Measurements from ENCODE around the gene PPP1R27. TPM values are rescaled to one million over a fixed set of nuclear protein-coding genes. Genes with fewer than 3 reads are reported as not detected.

Gene PPP1R27
- total and polyA plus RNA-seq, 2 donors (not counting 3 experiments of a cell fraction or from before 2014, with no cell fraction given), result not detected

DNA sequence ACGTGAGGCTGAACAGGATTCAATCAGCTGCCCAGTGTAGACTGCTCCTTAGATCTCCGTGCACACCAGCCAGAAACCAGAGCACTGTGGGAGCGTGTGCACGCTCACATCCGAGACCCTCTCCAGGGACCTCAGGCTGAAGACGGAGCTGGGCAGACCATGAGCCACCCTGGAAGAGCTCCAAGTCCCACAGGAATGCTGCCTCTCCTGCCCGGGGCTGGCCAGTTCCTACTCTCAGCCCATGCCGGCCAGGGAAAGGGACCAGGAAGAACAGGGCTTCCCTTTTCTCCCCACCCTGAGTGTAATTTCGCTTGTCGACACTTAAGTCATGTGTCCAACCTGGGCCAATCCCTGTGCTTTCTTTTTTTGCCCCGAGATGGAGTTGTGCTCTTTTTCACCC is 49.7 kb upstream of the PPP1R27 start:
- Histone ChIP-seq H3K79me2 (ENCODE audit: control insufficient read depth, insufficient read depth, low read length) (peaks cover 28% of the 10 kb centered on the region), H3K4me3 (replicated peaks in 1 of 3; ENCODE audit: insufficient read depth in 1 of 3, low read depth in 1 of 3, low read length in 3 of 3) (no peak overlapping the region), H2AFZ (ENCODE audit: low read depth, low read length) (no peak overlapping the region), H3K27ac (ENCODE audit: insufficient read depth, low read depth, low read length) (no peak overlapping the region), H3K4me1 (ENCODE audit: control insufficient read depth, extremely low read depth, insufficient read depth, low read length) (peaks cover under 1% of the 10 kb centered on the region), H3K9ac (replicated peaks; ENCODE audit: extremely low read depth, insufficient read depth, low read length) (no peak overlapping the region), H3K36me3 (ENCODE audit: control insufficient read depth in 2 of 2, extremely low read depth in 1 of 2, insufficient read depth in 2 of 2, low read length in 2 of 2) (peaks cover 24 to 38% of the 10 kb centered on the region in 2 experiments), H3K27me3 (ENCODE audit: control insufficient read depth in 2 of 2, insufficient read depth in 2 of 2, low read length in 2 of 2) (no peaks in the 10 kb centered on the region), H3K4me2 (ENCODE audit: insufficient read depth, low read length) (no peak overlapping the region), H3K9me1 (replicated peaks; ENCODE audit: control insufficient read depth, extremely low read depth, insufficient read depth, low read length) (no peaks in the 10 kb centered on the region), H4K20me1 (replicated peaks; ENCODE audit: control insufficient read depth, extremely low read depth, insufficient read depth, low read length) (no peaks in the 10 kb centered on the region), H3K9me3 (replicated peaks; ENCODE audit: control insufficient read depth, insufficient read depth, low read length) (no peaks in the 10 kb centered on the region)
- FAIRE-seq, result no peak
- no TSS peak for BruUV-seq (replicated peaks)
- CTCF ChIA-PET, result no interaction called here
- no peak for TF ChIP-seq JUN (IDR thresholded peaks at IDR 0.05; ENCODE audit: borderline replicate concordance, insufficient read depth, insufficient read length, low read depth)
- no peak for TF ChIP-seq MYC (IDR thresholded peaks at IDR 0.05; ENCODE audit: low read depth, low read length)
- TF ChIP-seq, protein P1, sequence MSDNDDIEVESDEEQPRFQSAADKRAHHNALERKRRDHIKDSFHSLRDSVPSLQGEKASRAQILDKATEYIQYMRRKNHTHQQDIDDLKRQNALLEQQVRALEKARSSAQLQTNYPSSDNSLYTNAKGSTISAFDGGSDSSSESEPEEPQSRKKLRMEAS (IDR thresholded peaks at IDR 0.05; ENCODE audit: insufficient read depth, insufficient read length), result no peak
- no peak for TF ChIP-seq GATA2 (IDR thresholded peaks at IDR 0.05; ENCODE audit: insufficient read depth, insufficient read length, low read depth, low read length)
- TF ChIP-seq EZH2 (IDR thresholded peaks at IDR 0.05; ENCODE audit: borderline replicate concordance, low read depth, low read length, severe bottlenecking), result no peak
- TF ChIP-seq, protein P2, sequence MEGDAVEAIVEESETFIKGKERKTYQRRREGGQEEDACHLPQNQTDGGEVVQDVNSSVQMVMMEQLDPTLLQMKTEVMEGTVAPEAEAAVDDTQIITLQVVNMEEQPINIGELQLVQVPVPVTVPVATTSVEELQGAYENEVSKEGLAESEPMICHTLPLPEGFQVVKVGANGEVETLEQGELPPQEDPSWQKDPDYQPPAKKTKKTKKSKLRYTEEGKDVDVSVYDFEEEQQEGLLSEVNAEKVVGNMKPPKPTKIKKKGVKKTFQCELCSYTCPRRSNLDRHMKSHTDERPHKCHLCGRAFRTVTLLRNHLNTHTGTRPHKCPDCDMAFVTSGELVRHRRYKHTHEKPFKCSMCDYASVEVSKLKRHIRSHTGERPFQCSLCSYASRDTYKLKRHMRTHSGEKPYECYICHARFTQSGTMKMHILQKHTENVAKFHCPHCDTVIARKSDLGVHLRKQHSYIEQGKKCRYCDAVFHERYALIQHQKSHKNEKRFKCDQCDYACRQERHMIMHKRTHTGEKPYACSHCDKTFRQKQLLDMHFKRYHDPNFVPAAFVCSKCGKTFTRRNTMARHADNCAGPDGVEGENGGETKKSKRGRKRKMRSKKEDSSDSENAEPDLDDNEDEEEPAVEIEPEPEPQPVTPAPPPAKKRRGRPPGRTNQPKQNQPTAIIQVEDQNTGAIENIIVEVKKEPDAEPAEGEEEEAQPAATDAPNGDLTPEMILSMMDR (IDR thresholded peaks at IDR 0.05; ENCODE audit: extremely low read depth in 1 of 2, insufficient read depth in 1 of 2, low read depth in 1 of 2, low read length in 2 of 2), result no peak
- no peak for TF ChIP-seq POLR2AphosphoS5 (IDR thresholded peaks at IDR 0.05; ENCODE audit: insufficient read depth, low read depth, low read length)
- TF ChIP-seq POLR2A (IDR thresholded peaks at IDR 0.05; ENCODE audit: low read depth, low read length), result no peak
- TF ChIP-seq FOS (IDR thresholded peaks at IDR 0.05; ENCODE audit: borderline replicate concordance, insufficient read depth, low read length), result no peak
- DNase-seq (ENCODE audit: low read depth, low spot score), result no peak
- intact Hi-C loops (cut with micrococcal nuclease), result no loop called here
- POLR2A ChIA-PET, result no interaction called here
- dilution Hi-C loops (cut with MboI; ENCODE audit: extremely low pct_ligation_motif_present, low sequenced_read_pairs), result no loop called here

Data from endothelial cell of umbilical vein (primary cell).